Mesendoderm (in vitro differentiated cells): Measurements from ENCODE around the gene LRFN2.

Source experiments
- DNase-seq: peaks from one replicate; pipeline ENCODE4 v3.0.0; 2013
- H2AK5ac ChIP-seq: 2 replicates; pipeline ENCODE4 v1.6.1; 2013; ENCODE audit warnings: low read length, inconsistent platforms
- H2BK120ac ChIP-seq: 2 replicates; pipeline ENCODE4 v1.6.1; 2013; ENCODE audit warnings: low read depth, mild to moderate bottlenecking, low read length, moderate library complexity, mixed read lengths
- H2BK15ac ChIP-seq: replicated peaks from 2 replicates; pipeline ENCODE4 v1.6.1; 2013; ENCODE audit warnings: low read depth, mild to moderate bottlenecking, moderate library complexity
- H2BK5ac ChIP-seq: 2 replicates; pipeline ENCODE4 v1.6.1; 2013; ENCODE audit warnings: low read length, inconsistent platforms
- H3K18ac ChIP-seq: 2 replicates; pipeline ENCODE4 v1.6.1; 2013; ENCODE audit warnings: mild to moderate bottlenecking, low read length, mixed read lengths
- H3K23ac ChIP-seq: one replicate; pipeline ENCODE4 v1.6.1; 2013; ENCODE audit warnings: low read length
- H3K27ac ChIP-seq: 2 replicates; pipeline ENCODE4 v1.5.1; 2013; ENCODE audit warnings: low read depth, mild to moderate bottlenecking, inconsistent platforms, low read length, moderate library complexity
- H3K27me3 ChIP-seq: 2 replicates; pipeline ENCODE4 v1.6.1; 2013; ENCODE audit warnings: low read length, control low read depth, mild to moderate bottlenecking, inconsistent platforms; ENCODE audit not compliant: insufficient read depth, poor library complexity
- H3K36me3 ChIP-seq: 2 replicates; pipeline ENCODE4 v1.6.1; 2013; ENCODE audit warnings: low read length, inconsistent platforms; ENCODE audit not compliant: control insufficient read depth, insufficient read depth
- H3K4ac ChIP-seq: one replicate; pipeline ENCODE4 v1.6.1; 2013; ENCODE audit warnings: low read depth, mild to moderate bottlenecking, low read length, moderate library complexity
- H3K4me1 ChIP-seq: 2 replicates; pipeline ENCODE4 v1.6.1; 2013; ENCODE audit warnings: low read depth, low read length, inconsistent platforms; ENCODE audit not compliant: control insufficient read depth
- H3K4me2 ChIP-seq: 2 replicates; pipeline ENCODE4 v1.6.1; 2013; ENCODE audit warnings: low read length
- H3K4me3 ChIP-seq: 2 replicates; pipeline ENCODE4 v1.5.1; 2013; ENCODE audit warnings: mild to moderate bottlenecking, low read length
- H3K56ac ChIP-seq: one replicate; pipeline ENCODE4 v1.6.1; 2013; ENCODE audit warnings: low read length
- H3K79me1 ChIP-seq: 2 replicates; pipeline ENCODE4 v1.6.1; 2013; ENCODE audit warnings: low read length, inconsistent platforms
- H3K79me2 ChIP-seq: 2 replicates; pipeline ENCODE4 v1.6.1; 2013; ENCODE audit warnings: mild to moderate bottlenecking, low read length; ENCODE audit not compliant: control insufficient read depth, insufficient read depth
- H3K9ac ChIP-seq: 2 replicates; pipeline ENCODE4 v1.6.1; 2013; ENCODE audit warnings: low read length, inconsistent platforms
- H4K5ac ChIP-seq: one replicate; pipeline ENCODE4 v1.6.1; 2013; ENCODE audit warnings: low read length
- H4K8ac ChIP-seq: one replicate; pipeline ENCODE4 v1.6.1; 2013; ENCODE audit warnings: low read depth, mild to moderate bottlenecking, control low read depth, low read length, moderate library complexity
- WGBS: extraction: QIAGEN DNeasy Blood & Tissue Kit; methylation state at CpG from one replicate; pipeline ENCODE4 v1.1.7; 2013; ENCODE audit warnings: low lambda C conversion rate, missing lambda C conversion rate; ENCODE audit not compliant: insufficient coverage; ENCODE audit errors: extremely low coverage; 5-methylcytosine and 5-hydroxymethylcytosine counted together

The LRFN2 gene

GRCh38 chr6:40511884-40512283 lies 75.3 kb downstream of the LRFN2 start:
- Histone ChIP-seq H3K4ac (no peak overlapping the region), H3K9ac (no peak overlapping the region), H3K4me2 (no peak overlapping the region), H3K36me3 (no peaks in the 10 kb centered on the region), H2AK5ac (no peak overlapping the region), H2BK120ac (no peak overlapping the region), H3K4me1 (no peaks in the 10 kb centered on the region), H4K8ac (no peak overlapping the region), H3K79me2 (no peaks in the 10 kb centered on the region), H3K56ac (no peak overlapping the region), H3K4me3 (no peak overlapping the region), H3K27me3 (no peaks in the 10 kb centered on the region), H3K23ac (no peak overlapping the region), H4K5ac (no peak overlapping the region), H2BK5ac (no peak overlapping the region), H3K18ac (no peak overlapping the region), H2BK15ac (no peak overlapping the region), H3K27ac (no peak overlapping the region), H3K79me1 (no peaks in the 10 kb centered on the region)
- no peak for DNase-seq
- no CpG with 5 or more reads among the region's 6 CpGs for WGBS

GRCh38 chr6:40510442-40510841 lies 76.7 kb downstream of the LRFN2 start:
- H3K9ac ChIP-seq = no peak overlapping the region
- no peak overlapping the region for H2BK15ac ChIP-seq
- DNase-seq = no peak
- no peak overlapping the region for H3K18ac ChIP-seq
- H4K5ac ChIP-seq = no peak overlapping the region
- no CpG with 5 or more reads among the region's 4 CpGs for WGBS
- no peaks in the 10 kb centered on the region for H3K27me3 ChIP-seq
- no peak overlapping the region for H3K23ac ChIP-seq
- no peaks in the 10 kb centered on the region for H3K79me2 ChIP-seq
- H3K36me3 ChIP-seq = no peaks in the 10 kb centered on the region
- H3K4me3 ChIP-seq = no peak overlapping the region
- no peak overlapping the region for H3K56ac ChIP-seq
- no peak overlapping the region for H2AK5ac ChIP-seq
- no peak overlapping the region for H4K8ac ChIP-seq
- no peak overlapping the region for H3K27ac ChIP-seq
- no peaks in the 10 kb centered on the region for H3K79me1 ChIP-seq
- H3K4me1 ChIP-seq = no peaks in the 10 kb centered on the region
- no peak overlapping the region for H2BK5ac ChIP-seq
- no peak overlapping the region for H3K4ac ChIP-seq
- no peak overlapping the region for H3K4me2 ChIP-seq
- no peak overlapping the region for H2BK120ac ChIP-seq

GRCh38 chr6:40509716-40510260 lies 77.4 kb downstream of the LRFN2 start:
- Histone ChIP-seq H2AK5ac (no peak overlapping the region), H3K9ac (no peak overlapping the region), H3K4me1 (no peaks in the 10 kb centered on the region), H4K5ac (no peak overlapping the region), H3K27me3 (no peaks in the 10 kb centered on the region), H3K4me3 (no peak overlapping the region), H2BK120ac (no peak overlapping the region), H3K36me3 (no peaks in the 10 kb centered on the region), H2BK5ac (no peak overlapping the region), H3K79me2 (no peaks in the 10 kb centered on the region), H3K18ac (no peak overlapping the region), H3K4me2 (no peak overlapping the region), H3K56ac (no peak overlapping the region), H3K27ac (no peak overlapping the region), H3K23ac (no peak overlapping the region), H3K4ac (no peak overlapping the region), H2BK15ac (no peak overlapping the region), H3K79me1 (no peaks in the 10 kb centered on the region), H4K8ac (no peak overlapping the region)
- no CpG with 5 or more reads among the region's 11 CpGs for WGBS
- no peak for DNase-seq

- WGBS = no CpG with 5 or more reads among the region's 1 CpG
Measured at GRCh38 chr6:40509086-40509485, 78.1 kb downstream of the LRFN2 start.

GRCh38 chr6:40506954-40507353 lies 80.2 kb downstream of the LRFN2 start:
- Histone ChIP-seq H4K5ac (no peak overlapping the region), H3K56ac (no peak overlapping the region), H3K27me3 (no peaks in the 10 kb centered on the region), H3K9ac (no peak overlapping the region), H3K4me3 (no peak overlapping the region), H3K27ac (no peak overlapping the region), H3K79me2 (no peaks in the 10 kb centered on the region), H3K79me1 (no peaks in the 10 kb centered on the region), H3K4me2 (no peak overlapping the region), H2BK15ac (no peak overlapping the region), H4K8ac (no peak overlapping the region), H3K4ac (no peak overlapping the region), H3K23ac (no peak overlapping the region), H2AK5ac (no peak overlapping the region), H3K18ac (no peak overlapping the region), H2BK120ac (no peak overlapping the region), H2BK5ac (no peak overlapping the region), H3K36me3 (no peaks in the 10 kb centered on the region), H3K4me1 (no peaks in the 10 kb centered on the region)
- DNase-seq = no peak
- WGBS = no CpG with 5 or more reads among the region's 9 CpGs

More at GRCh38 chr6:40509086-40509485, 78.1 kb downstream of the LRFN2 start:
- Histone ChIP-seq H3K18ac (no peak overlapping the region), H3K23ac (no peak overlapping the region), H2AK5ac (no peak overlapping the region), H3K27me3 (no peaks in the 10 kb centered on the region), H3K56ac (no peak overlapping the region), H3K4me3 (no peak overlapping the region), H2BK120ac (no peak overlapping the region), H3K9ac (no peak overlapping the region), H3K4me2 (no peak overlapping the region), H3K36me3 (no peaks in the 10 kb centered on the region), H2BK5ac (no peak overlapping the region), H3K79me1 (no peaks in the 10 kb centered on the region), H4K8ac (no peak overlapping the region), H3K4me1 (no peaks in the 10 kb centered on the region), H3K27ac (no peak overlapping the region), H3K79me2 (no peaks in the 10 kb centered on the region), H3K4ac (no peak overlapping the region), H2BK15ac (no peak overlapping the region), H4K5ac (no peak overlapping the region)
- no peak for DNase-seq

- H4K5ac ChIP-seq = no peak overlapping the region
- no peak for DNase-seq
- H2BK5ac ChIP-seq = no peak overlapping the region
- H2AK5ac ChIP-seq = no peak overlapping the region
- no peak overlapping the region for H2BK15ac ChIP-seq
- WGBS = 100% methylated on average over 4 of the region's 12 CpGs
- no peak overlapping the region for H3K18ac ChIP-seq
- no peak overlapping the region for H3K23ac ChIP-seq
- no peak overlapping the region for H2BK120ac ChIP-seq
- H3K4ac ChIP-seq = no peak overlapping the region
- H3K4me3 ChIP-seq = no peak overlapping the region
- no peak overlapping the region for H3K27ac ChIP-seq
- H3K56ac ChIP-seq = no peak overlapping the region
- no peaks in the 10 kb centered on the region for H3K27me3 ChIP-seq
- H3K9ac ChIP-seq = no peak overlapping the region
- no peaks in the 10 kb centered on the region for H3K4me1 ChIP-seq
- no peak overlapping the region for H3K4me2 ChIP-seq
- H3K79me2 ChIP-seq = no peaks in the 10 kb centered on the region
- no peaks in the 10 kb centered on the region for H3K36me3 ChIP-seq
- no peak overlapping the region for H4K8ac ChIP-seq
- H3K79me1 ChIP-seq = no peaks in the 10 kb centered on the region
Measured at GRCh38 chr6:40505191-40505810, 81.9 kb downstream of the LRFN2 start.
